Measurements from ENCODE around the gene ADAMTS2. TPM values are rescaled to one million over a fixed set of nuclear protein-coding genes. Genes with fewer than 3 reads are reported as not detected.

Gene ADAMTS2
- total and polyA plus RNA-seq, 12 donors = 4.3 to 70.3 (median 22.4) TPM

DNA sequence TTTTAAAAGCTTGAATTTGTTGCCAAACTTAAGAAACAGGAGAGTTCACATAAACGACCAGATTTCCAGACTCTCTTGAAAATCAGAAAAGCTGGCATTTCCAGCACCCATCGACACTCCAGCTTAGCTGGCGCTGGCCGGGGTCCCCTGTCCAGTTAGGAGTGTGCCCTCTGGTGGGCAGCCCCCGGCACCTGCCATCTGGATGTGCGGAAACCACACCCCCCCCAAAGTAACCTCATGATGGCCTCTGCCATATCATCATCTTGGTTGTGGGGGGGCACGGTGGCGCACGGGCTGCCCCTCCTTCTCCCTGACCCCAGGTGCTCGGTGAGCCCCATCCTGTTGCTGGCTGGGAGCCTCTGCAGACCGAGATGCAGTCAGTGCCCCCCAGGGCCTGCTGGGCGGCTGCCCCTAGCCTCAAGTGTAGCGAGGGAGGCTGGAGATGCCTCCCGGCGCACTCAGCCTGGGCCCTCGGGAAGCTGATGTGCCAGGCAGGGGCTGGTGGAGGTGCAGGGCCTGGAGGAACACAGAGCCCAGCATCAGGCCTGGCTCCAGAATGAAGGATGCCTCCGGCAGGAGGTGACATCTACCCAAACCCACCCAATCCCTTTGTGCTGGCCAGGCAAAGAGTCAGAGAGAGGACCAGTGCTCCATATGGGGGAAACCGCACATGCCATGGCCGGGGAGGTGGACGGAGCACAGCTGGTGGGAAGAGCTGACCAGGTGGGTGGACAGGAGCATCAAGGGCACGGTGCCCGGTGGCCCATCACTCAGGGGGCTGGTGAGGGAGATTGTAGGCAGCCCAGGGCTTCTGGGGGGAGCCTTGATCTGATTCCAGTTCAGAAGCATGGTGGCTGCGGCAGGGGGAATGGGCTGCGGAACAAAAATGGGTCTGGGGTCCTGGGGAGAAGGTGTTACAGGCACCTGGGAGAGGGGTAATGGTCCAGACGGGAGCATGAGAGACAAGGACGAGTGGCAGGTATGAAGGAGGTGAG, 70.6 kb downstream of the ADAMTS2 start:
- no peaks in the 10 kb centered on the region for H3K27me3 ChIP-seq
- WGBS, 4 donors = 78 to 88% (median 87%) methylated on average over 18 to 26 of the region's 26 CpGs
- intact Hi-C loops (cut with DNase I) = no loop called here
- H3K27ac ChIP-seq = peak overlapping the region in 2 of 5 donors; percentile 62 to 83
- TF ChIP-seq POLR2A (IDR thresholded peaks at IDR 0.05) = no peak
- TF ChIP-seq, protein P1, sequence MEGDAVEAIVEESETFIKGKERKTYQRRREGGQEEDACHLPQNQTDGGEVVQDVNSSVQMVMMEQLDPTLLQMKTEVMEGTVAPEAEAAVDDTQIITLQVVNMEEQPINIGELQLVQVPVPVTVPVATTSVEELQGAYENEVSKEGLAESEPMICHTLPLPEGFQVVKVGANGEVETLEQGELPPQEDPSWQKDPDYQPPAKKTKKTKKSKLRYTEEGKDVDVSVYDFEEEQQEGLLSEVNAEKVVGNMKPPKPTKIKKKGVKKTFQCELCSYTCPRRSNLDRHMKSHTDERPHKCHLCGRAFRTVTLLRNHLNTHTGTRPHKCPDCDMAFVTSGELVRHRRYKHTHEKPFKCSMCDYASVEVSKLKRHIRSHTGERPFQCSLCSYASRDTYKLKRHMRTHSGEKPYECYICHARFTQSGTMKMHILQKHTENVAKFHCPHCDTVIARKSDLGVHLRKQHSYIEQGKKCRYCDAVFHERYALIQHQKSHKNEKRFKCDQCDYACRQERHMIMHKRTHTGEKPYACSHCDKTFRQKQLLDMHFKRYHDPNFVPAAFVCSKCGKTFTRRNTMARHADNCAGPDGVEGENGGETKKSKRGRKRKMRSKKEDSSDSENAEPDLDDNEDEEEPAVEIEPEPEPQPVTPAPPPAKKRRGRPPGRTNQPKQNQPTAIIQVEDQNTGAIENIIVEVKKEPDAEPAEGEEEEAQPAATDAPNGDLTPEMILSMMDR (IDR thresholded peaks at IDR 0.05) = no peak
- H3K9me3 ChIP-seq (replicated peaks in 1 of 3) = no peaks in the 10 kb centered on the region
- peaks cover 0 to 10% of the 10 kb centered on the region in 2 donors for H3K4me1 ChIP-seq (replicated peaks in 1 of 2)
- no peak for DNase-seq
- H3K36me3 ChIP-seq (replicated peaks in 1 of 2) = no peaks in the 10 kb centered on the region
- H3K4me3 ChIP-seq = no peak overlapping the region

DNA sequence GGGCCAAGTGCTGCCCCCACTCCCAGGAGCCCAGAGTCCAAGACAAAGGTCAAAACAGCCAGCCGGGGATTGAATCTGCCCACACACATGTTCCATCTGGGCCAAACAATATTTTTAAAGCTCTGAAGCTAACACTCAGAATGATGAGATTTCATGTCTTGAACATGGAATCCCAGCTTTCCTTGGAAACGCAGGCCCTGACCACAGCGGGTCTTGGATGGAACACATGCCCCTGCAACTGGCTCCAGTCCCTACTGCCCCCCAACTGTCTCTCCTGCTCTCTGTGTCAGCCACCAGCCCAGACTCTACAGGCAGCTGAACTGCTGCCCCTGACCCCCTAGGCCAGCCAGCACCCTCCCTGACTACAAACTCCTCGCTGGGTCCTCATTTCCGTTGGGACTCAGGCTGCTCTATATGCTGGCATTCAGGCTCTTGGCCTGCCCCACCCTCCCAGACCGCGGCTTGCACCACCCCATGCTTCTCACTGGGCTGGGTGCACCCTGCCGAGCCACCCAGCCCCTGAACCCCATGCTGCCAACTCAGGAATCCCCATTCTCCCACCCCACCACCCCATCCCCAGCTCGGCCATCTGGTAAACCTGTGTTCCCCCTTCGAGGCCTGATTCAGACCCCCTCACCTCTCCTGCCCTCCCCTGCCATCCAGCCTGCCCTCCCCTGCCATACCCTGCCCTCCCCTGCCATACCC, 71.7 kb downstream of the ADAMTS2 start:
- intact Hi-C loops (cut with DNase I) = no loop called here
- TF ChIP-seq, protein P1 (IDR thresholded peaks at IDR 0.05) = no peak
- TF ChIP-seq POLR2A (IDR thresholded peaks at IDR 0.05) = no peak
- DNase-seq = no peak

DNA sequence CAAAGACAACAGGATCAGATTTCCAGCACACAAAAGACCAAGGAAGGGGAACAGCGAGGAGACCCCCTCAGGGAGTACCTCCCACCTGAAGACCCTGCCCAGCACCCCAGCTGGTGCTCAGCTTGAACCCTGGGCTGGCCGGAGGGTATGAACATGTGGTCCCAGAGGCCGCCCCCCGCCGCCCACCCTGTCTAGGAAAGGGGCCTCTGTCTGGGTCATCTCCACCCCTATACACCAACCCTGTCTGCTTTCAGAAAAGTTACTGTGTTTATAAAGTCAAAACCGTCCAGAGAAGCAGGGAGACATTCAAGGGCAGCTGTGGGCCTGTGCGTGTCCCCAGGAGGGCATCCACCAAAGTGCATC, 72.2 kb downstream of the ADAMTS2 start:
- no peaks in the 10 kb centered on the region for H3K36me3 ChIP-seq (replicated peaks in 1 of 2)
- no peaks in the 10 kb centered on the region for H3K9me3 ChIP-seq (replicated peaks in 1 of 3)
- TF ChIP-seq POLR2A (IDR thresholded peaks at IDR 0.05) = no peak
- TF ChIP-seq, protein P1 (IDR thresholded peaks at IDR 0.05) = no peak
- no peaks in the 10 kb centered on the region for H3K27me3 ChIP-seq
- peaks cover 0 to 10% of the 10 kb centered on the region in 2 donors for H3K4me1 ChIP-seq (replicated peaks in 1 of 2)
- peak overlapping the region in 2 of 5 donors; percentile 26 to 83 for H3K27ac ChIP-seq
- 31 to 84% (median 74%) methylated on average over 2 to 7 of the region's 7 CpGs for WGBS, 4 donors
- intact Hi-C loops (cut with DNase I) = no loop called here
- H3K4me3 ChIP-seq = no peak overlapping the region
- peak in 1 of 7 donors; percentile 6 for DNase-seq

More for the DNA sequence above, 71.7 kb downstream of the ADAMTS2 start:
- Histone ChIP-seq H3K27me3 (no peaks in the 10 kb centered on the region), H3K9me3 (replicated peaks in 1 of 3) (no peaks in the 10 kb centered on the region), H3K36me3 (replicated peaks in 1 of 2) (no peaks in the 10 kb centered on the region), H3K4me1 (replicated peaks in 1 of 2) (peaks cover 0 to 10% of the 10 kb centered on the region in 2 donors), H3K4me3 (no peak overlapping the region), H3K27ac (peak overlapping the region in 2 of 5 donors; percentile 26 to 83)
- 60 to 77% (median 73%) methylated on average over 7 to 10 of the region's 10 CpGs for WGBS, 4 donors
